GM18868 (cell line): Measurements from ENCODE around the gene MNAT1.

Experiments
- ATAC-seq: cut with Tn5 transposase; IDR thresholded peaks from one replicate; pipeline ENCODE4 v1.9.1; 2021; ENCODE audit warnings: mild to moderate bottlenecking, moderate library complexity; ENCODE audit not compliant: unreplicated experiment

Gene MNAT1

GRCh38 chr14:61019537-61019936 lies 285.0 kb downstream of the MNAT1 start:
- ATAC-seq, result no peak
